ENCODE measurements around the gene CWC27.

- TF ChIP-seq ZFX (IDR thresholded peaks at IDR 0.05; ENCODE audit: borderline replicate concordance), result no peak
- TF ChIP-seq, protein P1, sequence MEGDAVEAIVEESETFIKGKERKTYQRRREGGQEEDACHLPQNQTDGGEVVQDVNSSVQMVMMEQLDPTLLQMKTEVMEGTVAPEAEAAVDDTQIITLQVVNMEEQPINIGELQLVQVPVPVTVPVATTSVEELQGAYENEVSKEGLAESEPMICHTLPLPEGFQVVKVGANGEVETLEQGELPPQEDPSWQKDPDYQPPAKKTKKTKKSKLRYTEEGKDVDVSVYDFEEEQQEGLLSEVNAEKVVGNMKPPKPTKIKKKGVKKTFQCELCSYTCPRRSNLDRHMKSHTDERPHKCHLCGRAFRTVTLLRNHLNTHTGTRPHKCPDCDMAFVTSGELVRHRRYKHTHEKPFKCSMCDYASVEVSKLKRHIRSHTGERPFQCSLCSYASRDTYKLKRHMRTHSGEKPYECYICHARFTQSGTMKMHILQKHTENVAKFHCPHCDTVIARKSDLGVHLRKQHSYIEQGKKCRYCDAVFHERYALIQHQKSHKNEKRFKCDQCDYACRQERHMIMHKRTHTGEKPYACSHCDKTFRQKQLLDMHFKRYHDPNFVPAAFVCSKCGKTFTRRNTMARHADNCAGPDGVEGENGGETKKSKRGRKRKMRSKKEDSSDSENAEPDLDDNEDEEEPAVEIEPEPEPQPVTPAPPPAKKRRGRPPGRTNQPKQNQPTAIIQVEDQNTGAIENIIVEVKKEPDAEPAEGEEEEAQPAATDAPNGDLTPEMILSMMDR (IDR thresholded peaks at IDR 0.05), result no peak
These were observed 250.0 kb downstream of the CWC27 start for GRCh38 chr5:65018763-65019162.
